Peyer's patch (tissue), 4 donors: Measurements from ENCODE around the gene LIPE.

Experiments used
- POLR2A ChIP-seq, 2 donors: fragments of 450-650 bp; IDR thresholded peaks; one replicate each; pipeline ENCODE4 v1.5.1; 2017; ENCODE audit warnings: antibody characterized with exemption in 2 of 2, mild to moderate bottlenecking in 2 of 2, moderate library complexity in 2 of 2
- TF ChIP-seq, protein P1 (sequence below), 6 experiments: fragments of 450-650 bp in 4 of 6; fragments of 200-600 bp in 2 of 6; sonication (generic) in 1 of 6; IDR thresholded peaks; one replicate each; pipeline ENCODE4 v1.5.1; 2017 to 2019; ENCODE audit warnings: antibody characterized with exemption in 6 of 6, mild to moderate bottlenecking in 3 of 6, moderate library complexity in 1 of 6

- TF ChIP-seq, protein P1, sequence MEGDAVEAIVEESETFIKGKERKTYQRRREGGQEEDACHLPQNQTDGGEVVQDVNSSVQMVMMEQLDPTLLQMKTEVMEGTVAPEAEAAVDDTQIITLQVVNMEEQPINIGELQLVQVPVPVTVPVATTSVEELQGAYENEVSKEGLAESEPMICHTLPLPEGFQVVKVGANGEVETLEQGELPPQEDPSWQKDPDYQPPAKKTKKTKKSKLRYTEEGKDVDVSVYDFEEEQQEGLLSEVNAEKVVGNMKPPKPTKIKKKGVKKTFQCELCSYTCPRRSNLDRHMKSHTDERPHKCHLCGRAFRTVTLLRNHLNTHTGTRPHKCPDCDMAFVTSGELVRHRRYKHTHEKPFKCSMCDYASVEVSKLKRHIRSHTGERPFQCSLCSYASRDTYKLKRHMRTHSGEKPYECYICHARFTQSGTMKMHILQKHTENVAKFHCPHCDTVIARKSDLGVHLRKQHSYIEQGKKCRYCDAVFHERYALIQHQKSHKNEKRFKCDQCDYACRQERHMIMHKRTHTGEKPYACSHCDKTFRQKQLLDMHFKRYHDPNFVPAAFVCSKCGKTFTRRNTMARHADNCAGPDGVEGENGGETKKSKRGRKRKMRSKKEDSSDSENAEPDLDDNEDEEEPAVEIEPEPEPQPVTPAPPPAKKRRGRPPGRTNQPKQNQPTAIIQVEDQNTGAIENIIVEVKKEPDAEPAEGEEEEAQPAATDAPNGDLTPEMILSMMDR (IDR thresholded peaks at IDR 0.05): no peak
- TF ChIP-seq POLR2A (IDR thresholded peaks at IDR 0.05): no peak
These were observed 15.6 kb upstream of the LIPE start, which contains the start of gene CXCL17 for GRCh38 chr19:42442833-42443232.
